IMR-90 (cell line): ENCODE data around the gene TOR4A. TPM values are rescaled to one million over a fixed set of nuclear protein-coding genes. Genes with fewer than 3 reads are reported as not detected.

Source experiments
- ATAC-seq: fragments of 200-7000 bp; cut with Tn5 transposase; 2 replicates; pipeline ENCODE4 v1.9.1; 2020; ENCODE audit warnings: low read depth, mild to moderate bottlenecking, moderate library complexity
- BruUV-seq: library from RNA; stranded (reverse); fragments of 400-500 nt; replicated peaks from 2 replicates; lab custom pipeline; 2021; lab: Mats Ljungman, UMichigan
- CTCF ChIA-PET: fragments of 300-600 bp; formaldehyde crosslinking; extraction: SDS; loops from one replicate; lab custom pipeline; 2021; ENCODE audit warnings: antibody characterized with exemption; lab: Yijun Ruan, JAX
- POLR2A ChIA-PET: fragments of 300-600 bp; sonication (Branson Sonifier 250); formaldehyde crosslinking; loops from one replicate; lab custom pipeline; 2022; ENCODE audit warnings: antibody characterized with exemption; ENCODE audit not compliant: unreplicated experiment; lab: Charles Lee
- DNase-seq: peaks from one replicate; pipeline ENCODE4 v3.0.0; 2013
- H2AFZ ChIP-seq: replicated peaks from 2 replicates; pipeline ENCODE3; 2013; ENCODE audit warnings: low read length, mild to moderate bottlenecking; ENCODE audit not compliant: poor library complexity
- H2AK5ac ChIP-seq: 2 replicates; pipeline ENCODE4 v1.6.1; 2013; ENCODE audit warnings: low read depth, low read length, inconsistent platforms
- H2AK9ac ChIP-seq: replicated peaks from 2 replicates; pipeline ENCODE3; 2013; ENCODE audit warnings: mild to moderate bottlenecking, low read depth, low read length, moderate library complexity; ENCODE audit not compliant: poor library complexity
- H2BK120ac ChIP-seq: 2 replicates; pipeline ENCODE4 v1.6.1; 2013; ENCODE audit warnings: low read depth, low read length, inconsistent platforms
- H2BK15ac ChIP-seq: 3 replicates; pipeline ENCODE4 v1.6.1; 2013; ENCODE audit warnings: low read depth, low read length, inconsistent platforms
- H2BK20ac ChIP-seq: 2 replicates; pipeline ENCODE4 v1.6.1; 2013; ENCODE audit warnings: low read depth, mild to moderate bottlenecking, inconsistent platforms, low read length, moderate library complexity
- H2BK5ac ChIP-seq: 2 replicates; pipeline ENCODE4 v1.6.1; 2013; ENCODE audit warnings: mild to moderate bottlenecking, low read depth, low read length, inconsistent platforms; ENCODE audit not compliant: poor library complexity, severe bottlenecking
- H3K14ac ChIP-seq: replicated peaks from 2 replicates; pipeline ENCODE4 v1.6.1; 2013; ENCODE audit warnings: low read depth, low read length, inconsistent platforms
- H3K18ac ChIP-seq: 2 replicates; pipeline ENCODE4 v1.6.1; 2013; ENCODE audit warnings: low read depth, low read length, control low read depth
- H3K23ac ChIP-seq: 2 replicates; pipeline ENCODE4 v1.6.1; 2013; ENCODE audit warnings: low read depth, low read length, inconsistent platforms
- H3K27ac ChIP-seq: 2 replicates; pipeline ENCODE4 v1.5.1; 2013; ENCODE audit warnings: mild to moderate bottlenecking, control low read depth, low read length; ENCODE audit not compliant: insufficient read depth
- H3K27me3 ChIP-seq: 2 replicates; pipeline ENCODE4 v1.6.1; 2013; ENCODE audit warnings: low read length; ENCODE audit not compliant: control insufficient read depth, insufficient read depth
- H3K36me3 ChIP-seq: 2 replicates; pipeline ENCODE4 v1.6.1; 2013; ENCODE audit warnings: low read length, mixed read lengths; ENCODE audit not compliant: control insufficient read depth, insufficient read depth
- H3K4ac ChIP-seq: 2 replicates; pipeline ENCODE4 v1.6.1; 2013; ENCODE audit warnings: low read depth, low read length, inconsistent platforms
- H3K4me1 ChIP-seq: 2 replicates; pipeline ENCODE4 v1.6.1; 2013; ENCODE audit warnings: low read length, mixed read lengths; ENCODE audit not compliant: control insufficient read depth, insufficient read depth
- H3K4me2 ChIP-seq: 2 replicates; pipeline ENCODE4 v1.6.1; 2013; ENCODE audit warnings: low read depth, mild to moderate bottlenecking, control low read depth, low read length, moderate library complexity
- H3K4me3 ChIP-seq: 2 replicates; pipeline ENCODE4 v1.5.1; 2013; ENCODE audit warnings: low read depth, mild to moderate bottlenecking, control low read depth, low read length, moderate library complexity; ENCODE audit not compliant: insufficient read depth
- H3K56ac ChIP-seq: 2 replicates; pipeline ENCODE4 v1.6.1; 2013; ENCODE audit warnings: low read length, inconsistent platforms; ENCODE audit not compliant: insufficient read depth; ENCODE audit errors: extremely low read depth
- H3K79me1 ChIP-seq, 2 experiments: 2 replicates each; pipeline ENCODE4 v1.6.1; 2013; ENCODE audit warnings: low read length in 2 of 2, inconsistent platforms in 1 of 2, low read depth in 1 of 2
- H3K9ac ChIP-seq: 2 replicates; pipeline ENCODE4 v1.6.1; 2013; ENCODE audit warnings: low read depth, low read length, control low read depth
- H3K9me1 ChIP-seq: 2 replicates; pipeline ENCODE4 v1.6.1; 2013; ENCODE audit warnings: low read length, inconsistent platforms; ENCODE audit not compliant: insufficient read depth
- H3K9me3 ChIP-seq: 2 replicates; pipeline ENCODE4 v1.6.1; 2013; ENCODE audit warnings: low read length; ENCODE audit not compliant: control insufficient read depth, insufficient read depth
- H4K20me1 ChIP-seq: 2 replicates; pipeline ENCODE4 v1.6.1; 2013; ENCODE audit warnings: low read length, inconsistent platforms; ENCODE audit not compliant: insufficient read depth
- H4K5ac ChIP-seq: 2 replicates; pipeline ENCODE4 v1.6.1; 2013; ENCODE audit warnings: mild to moderate bottlenecking, low read depth, low read length, control low read depth
- H4K8ac ChIP-seq, 2 experiments: 2 replicates each; pipeline ENCODE4 v1.6.1; 2013; ENCODE audit warnings: low read depth in 2 of 2, low read length in 2 of 2, control low read depth in 1 of 2, inconsistent platforms in 1 of 2
- H4K91ac ChIP-seq: 2 replicates; pipeline ENCODE4 v1.6.1; 2013; ENCODE audit warnings: low read depth, low read length, inconsistent platforms; ENCODE audit not compliant: insufficient read depth
- BHLHE40 ChIP-seq: fragments of 150-350 bp; IDR thresholded peaks from 2 replicates; pipeline ENCODE4 v1.6.1; 2016; ENCODE audit warnings: mild to moderate bottlenecking, low read depth, low read length
- CEBPB ChIP-seq: IDR thresholded peaks from 2 replicates; pipeline ENCODE4 v1.6.1; 2012; ENCODE audit warnings: low read depth, low read length, improper control_type of control experiment
- CHD1 ChIP-seq: IDR thresholded peaks from 2 replicates; pipeline ENCODE4 v1.6.1; 2012; ENCODE audit warnings: low read depth, low read length, improper control_type of control experiment
- CTCF ChIP-seq: conservative IDR thresholded peaks from 2 replicates; pipeline ENCODE4 v1.5.1; 2012; ENCODE audit warnings: mild to moderate bottlenecking, low read depth, low read length, improper control_type of control experiment
- ELK1 ChIP-seq: fragments of 150-350 bp; IDR thresholded peaks from 2 replicates; pipeline ENCODE4 v1.6.1; 2016; ENCODE audit warnings: low read depth, mild to moderate bottlenecking, low read length, moderate library complexity, borderline replicate concordance
- FOS ChIP-seq: fragments of 150-350 bp; IDR thresholded peaks from 2 replicates; pipeline ENCODE4 v1.6.1; 2016; ENCODE audit warnings: low read depth, low read length
- MAFK ChIP-seq: IDR thresholded peaks from 2 replicates; pipeline ENCODE4 v1.6.1; 2012; ENCODE audit warnings: low read depth, low read length, improper control_type of control experiment
- MAZ ChIP-seq: IDR thresholded peaks from 2 replicates; pipeline ENCODE4 v1.6.1; 2012; ENCODE audit warnings: low read depth, mild to moderate bottlenecking, low read length, improper control_type of control experiment, moderate library complexity, borderline replicate concordance
- MXI1 ChIP-seq: IDR thresholded peaks from 2 replicates; pipeline ENCODE4 v1.6.1; 2012; ENCODE audit warnings: low read depth, mild to moderate bottlenecking, low read length, moderate library complexity, borderline replicate concordance
- NFE2L2 ChIP-seq: fragments of 150-350 bp; IDR thresholded peaks from 2 replicates; pipeline ENCODE4 v1.6.1; 2016; ENCODE audit warnings: low read depth, mild to moderate bottlenecking, low read length
- POLR2A ChIP-seq: IDR thresholded peaks from 2 replicates; pipeline ENCODE4 v1.6.1; 2012; ENCODE audit warnings: mild to moderate bottlenecking, low read depth, low read length
- RAD21 ChIP-seq: IDR thresholded peaks from 2 replicates; pipeline ENCODE4 v1.6.1; 2012; ENCODE audit warnings: low read length, improper control_type of control experiment
- RCOR1 ChIP-seq: IDR thresholded peaks from 2 replicates; pipeline ENCODE4 v1.6.1; 2012; ENCODE audit warnings: mild to moderate bottlenecking, low read length, improper control_type of control experiment; ENCODE audit not compliant: insufficient replicate concordance
- RFX5 ChIP-seq: IDR thresholded peaks from 2 replicates; pipeline ENCODE4 v1.8.0; 2012; ENCODE audit warnings: low read depth, mild to moderate bottlenecking, low read length, moderate library complexity
- SMC3 ChIP-seq: fragments of 150-350 bp; IDR thresholded peaks from 2 replicates; pipeline ENCODE4 v1.6.1; 2016; ENCODE audit warnings: low read depth, mild to moderate bottlenecking, antibody characterized with exemption, low read length, moderate library complexity
- WGBS, 2 experiments: methylation state at CpG; one replicate each; pipeline versions ENCODE4 v1.1.5 to v1.1.7; 2013; ENCODE audit warnings: missing lambda C conversion rate in 2 of 2; ENCODE audit not compliant: insufficient read length in 1 of 2; ENCODE audit errors: extremely low coverage in 2 of 2; 5-methylcytosine and 5-hydroxymethylcytosine counted together
- dilution Hi-C: fragments of 300-500 bp; cut with HindIII; formaldehyde crosslinking; loops from one replicate; pipeline ENCODE4 v1.14.3; 2018; ENCODE audit warnings: low sequenced_read_pairs; ENCODE audit not compliant: unreplicated experiment
- in situ Hi-C: fragments of 300-500 bp; cut with MboI; formaldehyde crosslinking; loops from 3 replicates; pipeline ENCODE4 v1.14.3; 2019; ENCODE audit warnings: low sequenced_read_pairs, inconsistent platforms, mixed read lengths
- intact Hi-C: fragments of 100-400 bp; cut with micrococcal nuclease; formaldehyde crosslinking; loops from 2 replicates; pipeline ENCODE4 v1.10.0; 2022
- polyA plus RNA-seq, 3 experiments: library from polyadenylated mRNA; depleted of rRNA; stranded (reverse); fragments of >200 nt; gene quantifications; 2 replicates each; pipeline ENCODE4 v1.2.3, GENCODE V29; 2012; ENCODE audit warnings: low replicate concordance in 1 of 3
- total RNA-seq: library from RNA; depleted of rRNA; stranded (reverse); fragments of >200 nt; gene quantifications from 2 replicates; pipeline ENCODE4 v1.2.3, GENCODE V29; 2012

The TOR4A gene
- total and polyA plus RNA-seq, 2 of the 4 experiments (the other 2 are of a cell fraction): 9.7 to 22.9 TPM

GRCh38 chr9:137240318-137240840 lies 37.1 kb upstream of the TOR4A start:
- peak overlapping the region; percentile 43 for H2BK120ac ChIP-seq
- peak overlapping the region; percentile 59 for H3K4me3 ChIP-seq
- ATAC-seq (peak; percentile 36), DNase-seq (peak; percentile 61)
- H2BK20ac ChIP-seq: no peak overlapping the region
- peak overlapping the region; percentile 10 for H4K5ac ChIP-seq
- POLR2A ChIA-PET: interaction anchor here (0.5 to 0.9 kb wide), 8 partner anchors 14 to 116 kb away, joined by 3 to 5 read pairs (median 4); partner anchors contain the start of genes NELFB and RNF208
- in situ Hi-C loops (no loop called here), dilution Hi-C loops (no loop called here), intact Hi-C loops (no loop called here)
- peak overlapping the region; percentile 71 for H3K9ac ChIP-seq
- no peak overlapping the region for H2BK15ac ChIP-seq
- peak overlapping the region; percentile 91 for H3K27ac ChIP-seq
- peak overlapping the region; percentile 91 for H2AFZ ChIP-seq
- peaks cover 19% of the 10 kb centered on the region for H3K36me3 ChIP-seq
- BruUV-seq: no TSS peak
- H3K23ac ChIP-seq: peak overlapping the region; percentile 94; the same call in 1 of the 2 replicates
- H3K9me3 ChIP-seq: no peaks in the 10 kb centered on the region
- peak overlapping the region; percentile 81 for H2BK5ac ChIP-seq
- H3K4me2 ChIP-seq: peak overlapping the region; percentile 91
- H3K4ac ChIP-seq: peak overlapping the region; percentile 86
- no peaks in the 10 kb centered on the region for H3K27me3 ChIP-seq
- peaks cover 38% of the 10 kb centered on the region for H4K20me1 ChIP-seq
- H2AK5ac ChIP-seq: peak overlapping the region; percentile 74
- peak overlapping the region; percentile 41 for H3K14ac ChIP-seq
- peak overlapping the region; percentile 36 to 77; a peak in 2 of 4 replicates for H4K8ac ChIP-seq
- peak overlapping the region; percentile 76 for H4K91ac ChIP-seq
- peak overlapping the region; percentile 77 for H3K56ac ChIP-seq
- H2AK9ac ChIP-seq: peak overlapping the region; percentile 93
- CTCF ChIA-PET: no interaction called here
- 0% methylated on average over 46 of the region's 58 CpGs; no CpG with 5 or more reads in 1 of the 2 experiments for whole genome bisulfite sequencing, 2 experiments
- peaks cover 12 to 55% of the 10 kb centered on the region in 2 experiments; a peak in 3 of 4 replicates for H3K79me1 ChIP-seq
- H3K9me1 ChIP-seq: peaks cover 4% of the 10 kb centered on the region
- peaks cover 9% of the 10 kb centered on the region; the same call in 1 of the 2 replicates for H3K4me1 ChIP-seq
- no peak overlapping the region; the same call in 1 of the 2 replicates for H3K18ac ChIP-seq
- no peak for TF ChIP-seq FOS
- TF ChIP-seq RCOR1: no peak
- TF ChIP-seq CTCF: no peak
- TF ChIP-seq RAD21: no peak
- peak; percentile 37; the same call in 1 of the 2 replicates for TF ChIP-seq POLR2A
- no peak for TF ChIP-seq SMC3
- TF ChIP-seq NFE2L2: no peak
- TF ChIP-seq MAZ: peak; percentile 84; the same call in 1 of the 2 replicates
- no peak for TF ChIP-seq MAFK
- no peak for TF ChIP-seq CHD1
- peak; percentile 67 for TF ChIP-seq MXI1
- TF ChIP-seq BHLHE40: peak; percentile 91
- TF ChIP-seq CEBPB: no peak
- no peak for TF ChIP-seq ELK1
- no peak for TF ChIP-seq RFX5
